ENCODE measurements around the gene LRIG3.

The LRIG3 gene

DNA sequence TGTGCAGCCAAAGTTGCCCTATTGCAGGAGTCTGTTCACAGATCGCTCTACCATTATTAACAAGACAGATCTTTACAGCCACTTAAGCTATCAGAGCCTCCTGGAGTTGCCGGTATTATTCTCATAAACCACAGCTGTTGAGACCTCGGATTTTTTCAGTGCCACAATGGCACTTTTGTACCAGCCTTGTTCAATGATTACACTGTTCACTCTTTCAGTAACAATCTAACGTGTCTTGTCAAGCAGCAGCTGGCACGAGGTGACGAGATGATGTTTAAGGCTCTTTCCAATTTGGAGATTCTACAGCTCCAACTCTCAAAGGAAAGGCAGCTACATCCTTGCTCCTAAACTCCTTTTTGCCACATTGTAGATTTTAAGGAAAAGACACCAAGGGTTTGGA is 30.7 kb downstream of the LRIG3 start:
- H3K27me3 ChIP-seq, result no peaks in the 10 kb centered on the region
- H3K27ac ChIP-seq, result no peak overlapping the region
- no peaks in the 10 kb centered on the region for H3K9me3 ChIP-seq
- no peak overlapping the region for H3K4me3 ChIP-seq
- H3K36me3 ChIP-seq, result peaks cover 28 to 32% (median 28%) of the 10 kb centered on the region in 3 donors
- intact Hi-C loops (cut with DNase I; ENCODE audit: low total_unique reads), result no loop called here
- DNase-seq, result no peak
- TF ChIP-seq, protein P1, sequence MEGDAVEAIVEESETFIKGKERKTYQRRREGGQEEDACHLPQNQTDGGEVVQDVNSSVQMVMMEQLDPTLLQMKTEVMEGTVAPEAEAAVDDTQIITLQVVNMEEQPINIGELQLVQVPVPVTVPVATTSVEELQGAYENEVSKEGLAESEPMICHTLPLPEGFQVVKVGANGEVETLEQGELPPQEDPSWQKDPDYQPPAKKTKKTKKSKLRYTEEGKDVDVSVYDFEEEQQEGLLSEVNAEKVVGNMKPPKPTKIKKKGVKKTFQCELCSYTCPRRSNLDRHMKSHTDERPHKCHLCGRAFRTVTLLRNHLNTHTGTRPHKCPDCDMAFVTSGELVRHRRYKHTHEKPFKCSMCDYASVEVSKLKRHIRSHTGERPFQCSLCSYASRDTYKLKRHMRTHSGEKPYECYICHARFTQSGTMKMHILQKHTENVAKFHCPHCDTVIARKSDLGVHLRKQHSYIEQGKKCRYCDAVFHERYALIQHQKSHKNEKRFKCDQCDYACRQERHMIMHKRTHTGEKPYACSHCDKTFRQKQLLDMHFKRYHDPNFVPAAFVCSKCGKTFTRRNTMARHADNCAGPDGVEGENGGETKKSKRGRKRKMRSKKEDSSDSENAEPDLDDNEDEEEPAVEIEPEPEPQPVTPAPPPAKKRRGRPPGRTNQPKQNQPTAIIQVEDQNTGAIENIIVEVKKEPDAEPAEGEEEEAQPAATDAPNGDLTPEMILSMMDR (IDR thresholded peaks at IDR 0.05), result no peak
- peaks cover 0 to 52% (median 13%) of the 10 kb centered on the region in 4 donors for H3K4me1 ChIP-seq

DNA sequence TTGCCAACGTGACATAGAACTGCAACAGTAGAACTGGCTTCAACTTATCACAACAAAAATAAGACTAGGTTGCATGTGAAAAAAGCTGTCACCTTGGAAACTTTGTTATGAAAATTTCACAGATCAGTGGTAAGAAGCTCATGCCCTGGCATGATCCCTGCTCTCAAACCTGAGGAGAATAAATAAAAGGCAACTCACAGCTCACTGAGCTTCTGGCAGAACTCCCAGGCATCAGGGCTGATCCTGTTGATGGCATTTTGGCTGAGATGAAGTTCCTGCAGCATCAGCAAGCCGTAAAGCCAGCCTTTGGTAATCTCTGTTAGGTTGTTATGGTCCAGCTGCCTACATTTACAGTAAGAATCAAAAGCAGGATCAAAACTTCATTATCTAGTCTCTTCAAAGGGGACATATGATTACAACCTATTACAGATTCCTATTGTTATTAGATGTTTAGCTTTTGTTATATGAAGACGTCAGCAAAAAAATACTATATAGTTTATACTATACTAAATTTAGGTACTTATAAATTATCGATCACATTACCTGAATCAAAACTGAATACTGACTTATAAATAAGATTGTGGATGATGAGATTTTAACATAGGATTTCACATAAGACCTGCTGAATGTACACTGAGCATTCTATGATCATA is 32.0 kb downstream of the LRIG3 start:
- Histone ChIP-seq H3K4me3 (no peak overlapping the region), H3K9me3 (no peaks in the 10 kb centered on the region), H3K27me3 (no peaks in the 10 kb centered on the region), H3K27ac (peak overlapping the region in 1 of 2 donors; percentile 5), H3K36me3 (peaks cover 28 to 32% (median 28%) of the 10 kb centered on the region in 3 donors), H3K4me1 (peaks cover 0 to 52% (median 18%) of the 10 kb centered on the region in 4 donors)
- TF ChIP-seq, protein P1 (IDR thresholded peaks at IDR 0.05), result no peak
- DNase-seq, result peak; percentile 44 to 72
- intact Hi-C loops (cut with DNase I; ENCODE audit: low total_unique reads), result no loop called here

DNA sequence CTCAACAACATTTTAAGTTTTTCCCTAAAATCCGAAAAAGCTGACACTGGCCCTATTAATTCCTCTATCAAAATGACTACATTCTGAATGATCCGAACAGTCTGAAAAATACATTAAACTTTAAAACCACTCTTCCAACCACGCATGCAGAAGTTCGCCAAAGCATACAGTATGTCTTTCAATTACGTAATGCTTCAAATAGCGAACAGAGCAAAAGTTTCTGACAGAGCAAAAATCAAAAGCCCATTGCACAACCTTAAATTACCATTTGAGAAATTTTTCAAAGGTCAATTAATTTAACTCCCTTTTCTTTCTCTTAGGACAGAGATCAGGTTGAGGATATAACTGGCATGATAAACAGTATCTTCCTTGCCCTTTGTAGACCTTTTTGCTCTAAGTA is 33.2 kb downstream of the LRIG3 start:
- TF ChIP-seq, protein P1 (IDR thresholded peaks at IDR 0.05), result no peak
- intact Hi-C loops (cut with DNase I; ENCODE audit: low total_unique reads), result no loop called here
- no peak overlapping the region for H3K27ac ChIP-seq
- H3K27me3 ChIP-seq, result no peaks in the 10 kb centered on the region
- H3K9me3 ChIP-seq, result no peaks in the 10 kb centered on the region
- no peak overlapping the region for H3K4me3 ChIP-seq
- no peak for DNase-seq
- H3K36me3 ChIP-seq, result peaks cover 28 to 32% (median 28%) of the 10 kb centered on the region in 3 donors
- peaks cover 0 to 54% (median 25%) of the 10 kb centered on the region in 4 donors for H3K4me1 ChIP-seq

DNA sequence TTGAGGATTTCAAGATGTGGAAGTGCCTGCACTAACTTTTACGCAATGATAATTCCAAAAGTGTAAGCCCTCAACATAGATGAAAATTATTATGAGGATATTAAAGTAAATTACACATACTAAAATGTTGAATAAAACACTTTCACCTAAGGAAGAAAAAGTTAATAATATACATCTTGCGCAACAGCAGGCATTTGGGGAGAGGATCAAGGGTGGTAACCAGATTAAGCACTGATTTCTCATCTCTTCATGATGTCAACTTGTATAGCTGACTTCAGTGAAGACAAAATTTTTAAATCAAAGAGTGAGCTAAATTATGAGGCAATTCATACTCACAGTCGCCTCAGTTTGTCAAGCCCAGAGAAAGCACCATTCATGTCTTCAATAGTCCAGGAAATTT is 33.8 kb downstream of the LRIG3 start:
- peaks cover 28 to 32% (median 28%) of the 10 kb centered on the region in 3 donors for H3K36me3 ChIP-seq
- TF ChIP-seq, protein P1 (IDR thresholded peaks at IDR 0.05), result no peak
- H3K27ac ChIP-seq, result no peak overlapping the region
- intact Hi-C loops (cut with DNase I; ENCODE audit: low total_unique reads), result no loop called here
- H3K9me3 ChIP-seq, result no peaks in the 10 kb centered on the region
- no peaks in the 10 kb centered on the region for H3K27me3 ChIP-seq
- peaks cover 0 to 54% (median 26%) of the 10 kb centered on the region in 4 donors for H3K4me1 ChIP-seq
- DNase-seq, result no peak
- no peak overlapping the region for H3K4me3 ChIP-seq

DNA sequence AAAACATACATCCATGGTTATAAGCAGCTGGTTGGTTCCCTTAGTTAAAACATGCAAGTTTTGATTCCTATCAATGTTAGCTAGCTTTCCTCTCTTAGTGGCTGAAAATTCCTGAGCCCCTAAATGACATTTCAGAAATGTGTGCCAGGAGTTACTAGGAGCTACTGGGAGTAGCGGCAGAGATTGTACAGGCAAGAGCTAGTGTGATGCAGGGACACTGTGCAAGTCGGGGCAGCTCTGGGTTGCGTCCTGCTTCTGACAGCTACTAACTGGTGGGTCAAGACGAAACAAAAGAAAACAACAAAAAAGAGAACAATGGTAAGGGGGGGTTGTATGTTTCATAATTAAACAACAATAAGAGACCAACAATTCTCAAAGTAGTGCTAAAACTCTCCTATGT is 35.4 kb downstream of the LRIG3 start:
- TF ChIP-seq, protein P1 (IDR thresholded peaks at IDR 0.05), result no peak
- H3K9me3 ChIP-seq, result no peaks in the 10 kb centered on the region
- no peaks in the 10 kb centered on the region for H3K27me3 ChIP-seq
- H3K4me3 ChIP-seq, result no peak overlapping the region
- H3K36me3 ChIP-seq, result peaks cover 34 to 36% (median 36%) of the 10 kb centered on the region in 3 donors
- intact Hi-C loops (cut with DNase I; ENCODE audit: low total_unique reads), result loop anchor here (5.0 kb wide), 1 partner anchor 32 kb away; no protein-coding TSS in a partner anchor
- no peak for DNase-seq
- peaks cover 0 to 64% (median 32%) of the 10 kb centered on the region in 4 donors for H3K4me1 ChIP-seq
- peak overlapping the region; percentile 51 to 58 for H3K27ac ChIP-seq
